Prostate gland (tissue), 2 donors: Measurements from ENCODE around the gene APOBEC4. TPM values are rescaled to one million over a fixed set of nuclear protein-coding genes. Genes with fewer than 3 reads are reported as not detected.
A peak's percentile ranks its signal among the peaks of the same experiment; 100 is the strongest.

Source experiments
- DNase-seq: peaks from one replicate; pipeline ENCODE4 v3.0.0-alpha.2; 2019; ENCODE audit warnings: low spot score
- H3K27ac ChIP-seq, 2 donors: fragments of 200-600 bp; sonication (generic); 2 replicates each; pipeline ENCODE4 v1.5.1; 2017 to 2019
- H3K27me3 ChIP-seq: fragments of 200-600 bp; sonication (generic); replicated peaks from 2 replicates; pipeline ENCODE4 v1.5.1; 2019; ENCODE audit not compliant: insufficient read depth
- H3K36me3 ChIP-seq, 2 donors: fragments of 200-600 bp; sonication (generic); 1 replicate in 1 of 2; 2 replicates in 1 of 2; pipeline versions ENCODE4 v1.5.1 to v1.8.1; 2017 to 2019
- H3K4me1 ChIP-seq: fragments of 200-600 bp; sonication (generic); replicated peaks from 2 replicates; pipeline ENCODE4 v1.5.1; 2019
- H3K4me3 ChIP-seq, 2 donors: fragments of 200-600 bp; sonication (generic); 2 replicates each; pipeline ENCODE4 v1.5.1; 2017 to 2019
- H3K9me3 ChIP-seq: fragments of 200-600 bp; sonication (generic); 2 replicates; pipeline ENCODE4 v1.5.1; 2017
- CTCF ChIP-seq, 4 experiments: fragments of 200-600 bp in 2 of 4; fragments of 450-650 bp in 2 of 4; sonication (generic) in 2 of 4; IDR thresholded peaks; 1 replicate in 3 of 4; 2 replicates in 1 of 4; pipeline ENCODE4 v1.5.1; 2016 to 2019; ENCODE audit warnings: antibody characterized with exemption in 4 of 4, mild to moderate bottlenecking in 2 of 4, moderate library complexity in 2 of 4
- POLR2A ChIP-seq: fragments of 450-650 bp; IDR thresholded peaks from one replicate; pipeline ENCODE4 v1.6.1; 2016; ENCODE audit warnings: antibody characterized with exemption, mild to moderate bottlenecking
- POLR2AphosphoS5 ChIP-seq: sonication (generic); formaldehyde crosslinking; IDR thresholded peaks from one replicate; pipeline ENCODE4 v1.6.1; 2017; ENCODE audit warnings: antibody characterized with exemption
- WGBS: methylation state at CpG from one replicate; pipeline ENCODE4 v1.1.5; 2018; 5-methylcytosine and 5-hydroxymethylcytosine counted together
- intact Hi-C: fragments of 100-400 bp; cut with DNase I; formaldehyde crosslinking; loops from one replicate; pipeline ENCODE4 v1.14.2; 2022
- total RNA-seq, 2 donors: library from RNA; depleted of rRNA; stranded (reverse); fragments of >200 nt; gene quantifications; one replicate each; pipeline ENCODE4 v1.1.0, GENCODE V29; 2016

Gene APOBEC4
- total RNA-seq, 2 donors from 2014 or later: 0.34 TPM; not detected in 1

- DNase-seq: no peak
- Histone ChIP-seq H3K27me3 (no peaks in the 10 kb centered on the region), H3K27ac (no peak overlapping the region), H3K36me3 (no peaks in the 10 kb centered on the region), H3K4me3 (no peak overlapping the region), H3K4me1 (no peaks in the 10 kb centered on the region), H3K9me3 (no peaks in the 10 kb centered on the region)
- TF ChIP-seq POLR2A (no peak), CTCF (IDR thresholded peaks at IDR 0.05) (no peak), POLR2AphosphoS5 (no peak)
- intact Hi-C loops: no loop called here
- WGBS: 71% methylated on average over 3 of the region's 3 CpGs
Observed at GRCh38 chr1:183612407-183612806, 40.7 kb downstream of the APOBEC4 start.

GRCh38 chr1:183611021-183611420 is 42.1 kb downstream of the APOBEC4 start:
- no peak for DNase-seq
- intact Hi-C loops: no loop called here
- Histone ChIP-seq H3K27me3 (no peaks in the 10 kb centered on the region), H3K4me3 (no peak overlapping the region), H3K36me3 (no peaks in the 10 kb centered on the region), H3K4me1 (no peaks in the 10 kb centered on the region), H3K27ac (no peak overlapping the region), H3K9me3 (no peaks in the 10 kb centered on the region)
- WGBS: 35% methylated on average over 2 of the region's 2 CpGs
- no peak for TF ChIP-seq POLR2AphosphoS5
- TF ChIP-seq CTCF (IDR thresholded peaks at IDR 0.05): no peak

- no peaks in the 10 kb centered on the region for H3K36me3 ChIP-seq
- TF ChIP-seq POLR2A: no peak
- TF ChIP-seq CTCF (IDR thresholded peaks at IDR 0.05): no peak
- no peak for TF ChIP-seq POLR2AphosphoS5
- H3K4me3 ChIP-seq: no peak overlapping the region
- 30% methylated on average over 3 of the region's 3 CpGs for WGBS
- no peaks in the 10 kb centered on the region for H3K4me1 ChIP-seq
- H3K9me3 ChIP-seq: no peaks in the 10 kb centered on the region
- intact Hi-C loops: loop anchor here (10.0 kb wide), 1 partner anchor 325 kb away; no protein-coding TSS in a partner anchor
- no peak for DNase-seq
- H3K27me3 ChIP-seq: no peaks in the 10 kb centered on the region
- peak overlapping the region; percentile 31 for H3K27ac ChIP-seq
Observed at GRCh38 chr1:183609759-183610452, 43.2 kb downstream of the APOBEC4 start.

GRCh38 chr1:183609313-183609712 is 43.8 kb downstream of the APOBEC4 start:
- TF ChIP-seq CTCF (IDR thresholded peaks at IDR 0.05): peak in 2 of 4 experiments; percentile 31 to 42
- no peak for TF ChIP-seq POLR2A
- Histone ChIP-seq H3K9me3 (no peaks in the 10 kb centered on the region), H3K4me1 (no peaks in the 10 kb centered on the region), H3K36me3 (no peaks in the 10 kb centered on the region), H3K27me3 (no peaks in the 10 kb centered on the region), H3K27ac (peak overlapping the region; percentile 31), H3K4me3 (no peak overlapping the region)
- DNase-seq: no peak
- WGBS: 40% methylated on average over 5 of the region's 5 CpGs
- intact Hi-C loops: loop anchor here (10.0 kb wide), 1 partner anchor 325 kb away; no protein-coding TSS in a partner anchor
